Hematopoietic multipotent progenitor cell treated with erythropoietin and hydrocortisone succinate and interleukin-3 and kit ligand, for 17 days (in vitro differentiated cells): ENCODE results near the gene FYN.

Source experiments
- DNase-seq: peaks from one replicate; pipeline ENCODE4 v3.0.0-alpha.2; 2015; ENCODE audit warnings: low spot score

Gene FYN

GRCh38 chr6:111680015-111680712 lies 193.1 kb downstream of the FYN start:
- no peak for DNase-seq

- no peak for DNase-seq
Measured at GRCh38 chr6:111679126-111679858, 194.0 kb downstream of the FYN start.

- DNase-seq = no peak
Measured at GRCh38 chr6:111677249-111677990, 195.8 kb downstream of the FYN start.

- DNase-seq = no peak
Measured at GRCh38 chr6:111676383-111676782, 196.9 kb downstream of the FYN start.

GRCh38 chr6:111674883-111675282 lies 198.4 kb downstream of the FYN start:
- no peak for DNase-seq

- DNase-seq = no peak
Measured at GRCh38 chr6:111674413-111674812, 198.8 kb downstream of the FYN start.

- no peak for DNase-seq
Measured at GRCh38 chr6:111673937-111674336, 199.3 kb downstream of the FYN start.

- no peak for DNase-seq
Measured at GRCh38 chr6:111673532-111673931, 199.7 kb downstream of the FYN start.

GRCh38 chr6:111672761-111673450 lies 200.3 kb downstream of the FYN start:
- DNase-seq = no peak

- no peak for DNase-seq
Measured at GRCh38 chr6:111669326-111669725, 203.9 kb downstream of the FYN start.

GRCh38 chr6:111668410-111668809 lies 204.8 kb downstream of the FYN start:
- DNase-seq = no peak

- DNase-seq = no peak
Measured at GRCh38 chr6:111667931-111668330, 205.3 kb downstream of the FYN start.

GRCh38 chr6:111666847-111667246 lies 206.4 kb downstream of the FYN start:
- no peak for DNase-seq

GRCh38 chr6:111664565-111665030 lies 208.7 kb downstream of the FYN start:
- DNase-seq = no peak

- DNase-seq = no peak
Measured at GRCh38 chr6:111663692-111664564, 209.3 kb downstream of the FYN start.

- DNase-seq = no peak
Measured at GRCh38 chr6:111662794-111663593, 210.3 kb downstream of the FYN start.

- no peak for DNase-seq
Measured at GRCh38 chr6:111662072-111662793, 211.0 kb downstream of the FYN start.

- no peak for DNase-seq
Measured at GRCh38 chr6:111661541-111662061, 211.7 kb downstream of the FYN start.

GRCh38 chr6:111660531-111660930 lies 212.7 kb downstream of the FYN start:
- DNase-seq = no peak
